Measurements from ENCODE around the gene IGFBPL1. TPM values are rescaled to one million over a fixed set of nuclear protein-coding genes. Genes with fewer than 3 reads are reported as not detected.
A peak's percentile ranks its signal among the peaks of the same experiment; 100 is the strongest.

IGFBPL1 gene
- total RNA-seq, 1 experiment from 2014 or later = 1.6 TPM

DNA sequence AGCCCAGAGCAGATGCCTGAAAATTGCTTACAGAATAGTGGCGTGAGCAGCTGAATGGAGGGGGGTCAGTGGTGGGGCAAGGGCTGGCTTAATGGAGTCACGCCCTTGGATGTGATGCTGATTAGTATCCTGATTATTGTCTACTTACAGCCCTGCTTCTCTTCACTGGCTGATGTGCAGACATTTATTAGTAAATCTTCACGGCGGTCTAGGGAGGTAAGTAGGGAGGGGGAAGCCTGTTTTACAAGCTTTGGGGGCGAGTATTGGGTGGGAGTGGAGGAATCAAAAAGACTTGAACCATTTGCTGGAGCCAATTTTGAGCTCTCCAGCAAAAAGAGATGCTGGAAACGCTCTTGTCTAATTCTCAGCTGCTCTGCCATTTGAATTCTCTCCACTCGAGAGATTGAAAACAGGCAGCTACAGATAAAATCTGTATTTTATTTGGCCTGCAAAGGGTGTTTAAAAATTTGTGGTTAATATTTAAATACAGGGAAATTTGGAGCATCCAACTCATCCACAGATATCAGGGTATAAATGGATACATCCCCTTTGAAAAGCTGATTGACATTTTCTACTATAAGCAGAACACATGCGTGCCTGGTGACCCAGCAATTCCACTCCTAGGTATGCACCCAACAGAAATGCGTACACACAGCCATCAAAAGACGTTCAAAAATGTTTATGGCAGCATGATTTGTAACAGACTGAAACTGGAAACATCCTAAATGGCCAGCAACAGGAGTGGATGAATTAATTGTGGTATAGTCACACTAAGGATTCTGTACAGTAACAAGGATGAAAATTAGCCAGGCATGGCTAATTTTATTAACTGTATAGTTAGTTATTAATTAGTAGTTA is 51.3 kb downstream of the IGFBPL1 start:
- H3K4me3 ChIP-seq (ENCODE audit: low read depth, low read length) = no peak overlapping the region
- no peaks in the 10 kb centered on the region for H3K4me1 Mint-ChIP-seq (ENCODE audit: low read depth, unreplicated experiment)
- no peaks in the 10 kb centered on the region for H3K9me3 ChIP-seq
- H3K36me3 Mint-ChIP-seq (ENCODE audit: insufficient read depth, unreplicated experiment) = no peaks in the 10 kb centered on the region
- no peak for TF ChIP-seq CTCF (IDR thresholded peaks at IDR 0.05; ENCODE audit: insufficient read depth in 1 of 2, low read depth in 1 of 2, low read length in 1 of 2, severe bottlenecking in 1 of 2, unreplicated experiment in 1 of 2)
- no peaks in the 10 kb centered on the region for H3K27me3 Mint-ChIP-seq (ENCODE audit: insufficient read depth, unreplicated experiment)
- no peak overlapping the region for H3K4me3 Mint-ChIP-seq (ENCODE audit: unreplicated experiment)
- POLR2A ChIA-PET = no interaction called here
- no peaks in the 10 kb centered on the region for H3K4me1 ChIP-seq
- no peaks in the 10 kb centered on the region for H3K27me3 ChIP-seq (replicated peaks; ENCODE audit: control insufficient read depth, insufficient read depth, low read length)
- H3K9me3 Mint-ChIP-seq (ENCODE audit: unreplicated experiment) = no peaks in the 10 kb centered on the region
- no peak for DNase-seq
- intact Hi-C loops (cut with micrococcal nuclease; ENCODE audit: unreplicated experiment) = loop anchor here (10.0 kb wide), 1 partner anchor 272 kb away; no protein-coding TSS in a partner anchor
- H3K36me3 ChIP-seq (ENCODE audit: control insufficient read depth, insufficient read depth, low read length) = no peaks in the 10 kb centered on the region
- CTCF ChIA-PET = no interaction called here
- no peak overlapping the region for H3K27ac Mint-ChIP-seq (ENCODE audit: unreplicated experiment)
- no TSS peak for BruUV-seq (replicated peaks)

DNA sequence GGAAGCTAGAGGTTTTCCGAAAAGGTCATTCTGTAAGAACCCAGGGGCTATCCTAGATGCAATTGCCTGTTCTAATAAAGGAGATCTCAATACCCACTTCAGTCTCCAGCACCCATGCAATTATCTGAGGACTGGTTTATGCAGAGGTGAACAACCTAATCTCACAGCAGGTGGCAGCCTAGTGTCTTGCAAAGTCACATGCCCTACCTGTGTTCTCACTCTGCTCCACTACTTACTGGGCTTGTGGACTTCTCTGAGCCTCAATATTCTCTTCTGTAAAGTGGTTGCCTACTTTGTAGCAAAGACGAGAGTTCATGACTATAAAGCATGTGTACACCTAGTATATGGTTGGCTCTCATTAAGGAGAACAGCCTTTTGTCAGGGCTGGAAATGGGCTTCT is 52.8 kb downstream of the IGFBPL1 start:
- H3K4me3 Mint-ChIP-seq (ENCODE audit: unreplicated experiment) = no peak overlapping the region
- DNase-seq = peak; percentile 69 to 73
- peak; percentile 63 to 67 for TF ChIP-seq CTCF (IDR thresholded peaks at IDR 0.05; ENCODE audit: insufficient read depth in 1 of 2, low read depth in 1 of 2, low read length in 1 of 2, severe bottlenecking in 1 of 2, unreplicated experiment in 1 of 2)
- Histone ChIP-seq H3K36me3 (ENCODE audit: control insufficient read depth, insufficient read depth, low read length) (no peaks in the 10 kb centered on the region), H3K27me3 (replicated peaks; ENCODE audit: control insufficient read depth, insufficient read depth, low read length) (no peaks in the 10 kb centered on the region), H3K4me3 (ENCODE audit: low read depth, low read length) (no peak overlapping the region), H3K9me3 (no peaks in the 10 kb centered on the region), H3K4me1 (no peaks in the 10 kb centered on the region)
- H3K36me3 Mint-ChIP-seq (ENCODE audit: insufficient read depth, unreplicated experiment) = no peaks in the 10 kb centered on the region
- intact Hi-C loops (cut with micrococcal nuclease; ENCODE audit: unreplicated experiment) = loop anchor here (1.0 to 10.0 kb wide), 5 partner anchors 10 to 273 kb away; partner anchors contain the start of gene ALDH1B1
- no peak overlapping the region for H3K27ac Mint-ChIP-seq (ENCODE audit: unreplicated experiment)
- no peaks in the 10 kb centered on the region for H3K9me3 Mint-ChIP-seq (ENCODE audit: unreplicated experiment)
- POLR2A ChIA-PET = no interaction called here
- H3K27me3 Mint-ChIP-seq (ENCODE audit: insufficient read depth, unreplicated experiment) = no peaks in the 10 kb centered on the region
- CTCF ChIA-PET = interaction anchor here (2.8 kb wide), 1 partner anchor 29 kb away, joined by 14 read pairs; no protein-coding TSS in a partner anchor
- BruUV-seq (replicated peaks) = no TSS peak
- H3K4me1 Mint-ChIP-seq (ENCODE audit: low read depth, unreplicated experiment) = no peaks in the 10 kb centered on the region

- intact Hi-C loops (cut with micrococcal nuclease; ENCODE audit: unreplicated experiment) = loop anchor here (2.0 to 10.0 kb wide), 2 partner anchors 23 to 275 kb away; partner anchors contain the start of gene ALDH1B1
- no TSS peak for BruUV-seq (replicated peaks)
- Mint-ChIP-seq H3K36me3 (ENCODE audit: insufficient read depth, unreplicated experiment) (no peaks in the 10 kb centered on the region), H3K27ac (ENCODE audit: unreplicated experiment) (no peak overlapping the region), H3K27me3 (ENCODE audit: insufficient read depth, unreplicated experiment) (no peaks in the 10 kb centered on the region), H3K4me1 (ENCODE audit: low read depth, unreplicated experiment) (no peaks in the 10 kb centered on the region), H3K9me3 (ENCODE audit: unreplicated experiment) (no peaks in the 10 kb centered on the region), H3K4me3 (ENCODE audit: unreplicated experiment) (no peak overlapping the region)
- no peaks in the 10 kb centered on the region for H3K4me1 ChIP-seq
- CTCF ChIA-PET = interaction anchor here (0.8 to 2.8 kb wide), 2 partner anchors 31 to 48 kb away, joined by 3 to 14 read pairs; no protein-coding TSS in a partner anchor
- no peak for DNase-seq
- POLR2A ChIA-PET = no interaction called here
- no peak overlapping the region for H3K4me3 ChIP-seq (ENCODE audit: low read depth, low read length)
- H3K36me3 ChIP-seq (ENCODE audit: control insufficient read depth, insufficient read depth, low read length) = no peaks in the 10 kb centered on the region
- no peaks in the 10 kb centered on the region for H3K27me3 ChIP-seq (replicated peaks; ENCODE audit: control insufficient read depth, insufficient read depth, low read length)
- no peak for TF ChIP-seq CTCF (IDR thresholded peaks at IDR 0.05; ENCODE audit: insufficient read depth in 1 of 2, low read depth in 1 of 2, low read length in 1 of 2, severe bottlenecking in 1 of 2, unreplicated experiment in 1 of 2)
- H3K9me3 ChIP-seq = no peaks in the 10 kb centered on the region
Observed at GRCh38 chr9:38370176-38370575, 54.1 kb downstream of the IGFBPL1 start.
